ENCODE data around the gene KSR1. TPM values are rescaled to one million over a fixed set of nuclear protein-coding genes. Genes with fewer than 3 reads are reported as not detected.
A peak's percentile ranks its signal among the peaks of the same experiment; 100 is the strongest.

KSR1 gene
- total and polyA plus RNA-seq, 2 of the 8 experiments (the other 6 are each of a cell fraction or from before 2014, with no cell fraction given) = 14.1 to 34.7 TPM

DNA sequence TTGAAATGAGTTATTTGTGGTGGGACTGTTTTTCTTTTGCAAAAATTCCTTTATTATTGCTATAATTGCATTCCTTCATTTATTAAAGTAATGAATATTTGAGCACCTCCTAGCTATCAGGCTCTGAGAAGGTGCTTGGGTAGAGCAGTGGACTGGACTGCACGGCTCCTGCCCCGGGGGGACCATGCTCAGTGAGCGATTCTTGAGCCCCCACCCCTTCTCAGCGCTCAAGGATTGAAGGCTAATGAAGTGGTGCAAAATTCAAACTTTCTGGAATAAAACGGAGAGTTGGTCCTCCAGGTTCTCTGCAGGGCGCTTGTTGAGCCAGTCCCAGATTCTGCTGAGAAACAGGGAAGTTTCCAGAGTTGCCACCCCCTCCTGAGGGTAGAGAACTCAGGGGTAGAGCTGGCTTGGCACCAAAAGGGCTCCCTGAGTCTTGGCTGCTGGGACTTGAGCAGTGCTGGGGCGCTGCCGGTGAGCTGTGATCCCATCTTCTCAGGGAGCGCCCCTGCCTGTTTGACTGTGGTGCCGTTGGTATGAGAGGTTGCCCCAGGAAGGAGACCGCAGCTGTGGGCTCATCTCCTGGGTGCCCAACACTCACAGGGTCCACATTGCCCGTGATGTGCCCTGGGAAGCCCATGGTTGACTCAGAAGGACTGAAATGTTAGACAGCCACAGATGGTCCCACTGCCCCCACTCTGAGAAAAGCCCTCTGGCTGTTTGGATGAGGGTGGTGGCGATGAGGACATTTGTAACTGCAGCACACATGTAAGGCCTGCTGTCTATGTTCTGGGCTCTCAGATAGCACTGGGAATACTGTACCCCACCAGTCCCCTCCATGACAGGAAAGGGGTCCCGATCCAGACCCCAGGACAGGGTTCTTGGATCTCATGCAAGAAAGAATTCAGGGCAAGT is 20.0 kb downstream of the KSR1 start:
- H3K18ac ChIP-seq (ENCODE audit: extremely low read depth, low read length) = peak overlapping the region; percentile 20; the same call in 1 of the 2 replicates
- H2BK120ac ChIP-seq (replicated peaks; ENCODE audit: low read depth, low read length) = no peak overlapping the region
- 86% methylated on average over 14 of the region's 14 CpGs; no CpG with 5 or more reads in 1 of the 2 experiments for WGBS, 2 experiments (ENCODE audit: extremely low coverage in 1 of 2, insufficient coverage in 1 of 2, insufficient read length in 1 of 2, insufficient replicate concordance in 2 of 2, low coverage in 1 of 2, low lambda C conversion rate in 2 of 2, missing lambda C conversion rate in 1 of 2)
- H4K8ac ChIP-seq (ENCODE audit: extremely low read depth, insufficient read depth, low read length) = no peak overlapping the region
- H2AK5ac ChIP-seq (ENCODE audit: low read depth, low read length) = no peak overlapping the region; the same call in 1 of the 2 replicates
- H3K23ac ChIP-seq (ENCODE audit: insufficient read length) = no peak overlapping the region
- 0 out of 2 replicates have a peak overlapping the region, but pooled peaks have one; percentile 43 for H2BK20ac ChIP-seq (ENCODE audit: low read length)
- H3K27ac ChIP-seq (ENCODE audit: low read depth, low read length) = no peak overlapping the region
- H3K79me1 ChIP-seq (ENCODE audit: low read depth, low read length) = peaks cover 11% of the 10 kb centered on the region; the same call in 1 of the 2 replicates
- no peak overlapping the region for H3K9ac ChIP-seq (replicated peaks in 1 of 4; ENCODE audit: extremely low read depth in 1 of 4, low read depth in 3 of 4, low read length in 3 of 4)
- H3K36me3 ChIP-seq (ENCODE audit: control insufficient read depth in 2 of 4, insufficient read depth in 4 of 4, low read length in 3 of 4) = no peaks in the 10 kb centered on the region
- no peak overlapping the region for H2AFZ ChIP-seq (ENCODE audit: low read length)
- H2BK12ac ChIP-seq (ENCODE audit: low read depth, low read length) = no peak overlapping the region
- no peak overlapping the region; a peak in 2 of 4 replicates for H3K4me2 ChIP-seq (ENCODE audit: insufficient read depth in 1 of 2, low read depth in 2 of 2, low read length in 2 of 2)
- peak overlapping the region; percentile 69; the same call in 1 of the 2 replicates for H2BK5ac ChIP-seq (ENCODE audit: low read depth, low read length)
- no peak overlapping the region; the same call in 1 of the 2 replicates for H2BK15ac ChIP-seq (ENCODE audit: low read length)
- FAIRE-seq (no peak), DNase-seq (ENCODE audit: low read depth in 1 of 2, low spot score in 2 of 2) (no peak)
- POLR2A ChIA-PET (ENCODE audit: partially characterized antibody) = no interaction called here
- peaks cover 0 to 6% of the 10 kb centered on the region in 2 experiments for H4K20me1 ChIP-seq (replicated peaks in 1 of 2; ENCODE audit: control insufficient read depth in 1 of 2, insufficient read depth in 2 of 2, low read length in 2 of 2)
- no peak overlapping the region for H3K4me3 ChIP-seq (ENCODE audit: extremely low read depth in 1 of 4, insufficient read depth in 2 of 4, low read depth in 3 of 4, low read length in 4 of 4)
- H3K4ac ChIP-seq (replicated peaks; ENCODE audit: insufficient read length, low read depth, low read length) = no peak overlapping the region
- no peak overlapping the region for H4K91ac ChIP-seq (replicated peaks; ENCODE audit: insufficient read length, low read length)
- no peaks in the 10 kb centered on the region for H3K9me3 ChIP-seq (ENCODE audit: insufficient read depth in 2 of 2, low read depth in 1 of 2, low read length in 1 of 2)
- CTCF ChIA-PET (ENCODE audit: partially characterized antibody) = interaction anchor here (1.0 to 2.4 kb wide), 8 partner anchors 10 to 124 kb away, joined by 3 to 5 read pairs (median 3); no protein-coding TSS in a partner anchor
- H3K56ac ChIP-seq (replicated peaks; ENCODE audit: insufficient read length, low read depth, low read length) = no peak overlapping the region
- peaks cover 9 to 31% (median 25%) of the 10 kb centered on the region in 4 experiments for H3K4me1 ChIP-seq (replicated peaks in 1 of 4; ENCODE audit: control insufficient read depth in 3 of 4, insufficient read depth in 4 of 4, low read length in 3 of 4)
- no peaks in the 10 kb centered on the region for H3K27me3 ChIP-seq (replicated peaks in 1 of 4; ENCODE audit: control insufficient read depth in 3 of 4, extremely low read depth in 1 of 4, insufficient read depth in 3 of 4, low read length in 3 of 4)
- no peaks in the 10 kb centered on the region for H3K23me2 ChIP-seq (ENCODE audit: low read depth, low read length)
- H4K5ac ChIP-seq (ENCODE audit: insufficient read length, low read depth, low read length) = no peak overlapping the region
- peaks cover 0 to 92% of the 10 kb centered on the region in 2 experiments; a peak in 3 of 4 replicates for H3K79me2 ChIP-seq (ENCODE audit: control insufficient read depth in 1 of 2, insufficient read depth in 2 of 2, low read length in 2 of 2)
- no peak overlapping the region for H3K14ac ChIP-seq (ENCODE audit: insufficient read length)
- no peak for TF ChIP-seq TEAD4 (IDR thresholded peaks at IDR 0.05; ENCODE audit: low read depth, low read length)
- TF ChIP-seq KDM5A (IDR thresholded peaks at IDR 0.05; ENCODE audit: low read length) = no peak
- TF ChIP-seq RFX5 (IDR thresholded peaks at IDR 0.05; ENCODE audit: borderline replicate concordance, low read depth, low read length) = no peak
- TF ChIP-seq RXRA (IDR thresholded peaks at IDR 0.05; ENCODE audit: insufficient read depth, low read depth, low read length) = no peak
- TF ChIP-seq HDAC6 (IDR thresholded peaks at IDR 0.05; ENCODE audit: low read depth, low read length) = no peak
- no peak for TF ChIP-seq POU5F1 (IDR thresholded peaks at IDR 0.05; ENCODE audit: low read depth, low read length)
- TF ChIP-seq MAFK (IDR thresholded peaks at IDR 0.05; ENCODE audit: low read depth, low read length) = no peak
- TF ChIP-seq GTF2F1 (IDR thresholded peaks at IDR 0.05; ENCODE audit: borderline replicate concordance, low read depth, low read length) = no peak
- TF ChIP-seq EP300 (IDR thresholded peaks at IDR 0.05; ENCODE audit: borderline replicate concordance in 1 of 2, low read depth in 2 of 2, low read length in 2 of 2) = no peak
- no peak for TF ChIP-seq SP1 (IDR thresholded peaks at IDR 0.05; ENCODE audit: low read depth, low read length)
- TF ChIP-seq RAD21 (IDR thresholded peaks at IDR 0.05 in 1 of 2, conservative IDR thresholded peaks at IDR 0.05 in 1 of 2; ENCODE audit: low read depth in 2 of 2, low read length in 2 of 2) = no peak

All from H1 (cell line).